ENCODE results near the gene DDX41. TPM values are rescaled to one million over a fixed set of nuclear protein-coding genes. Genes with fewer than 3 reads are reported as not detected.
"Not testable (repeated sequence)": the region's sequence is repeated elsewhere in the genome, so short reads cannot be mapped to it uniquely, and the experiment has no call there.

Gene DDX41
- polyA plus RNA-seq, 4 donors, result 85.1 to 97.1 (median 91.8) TPM

DNA sequence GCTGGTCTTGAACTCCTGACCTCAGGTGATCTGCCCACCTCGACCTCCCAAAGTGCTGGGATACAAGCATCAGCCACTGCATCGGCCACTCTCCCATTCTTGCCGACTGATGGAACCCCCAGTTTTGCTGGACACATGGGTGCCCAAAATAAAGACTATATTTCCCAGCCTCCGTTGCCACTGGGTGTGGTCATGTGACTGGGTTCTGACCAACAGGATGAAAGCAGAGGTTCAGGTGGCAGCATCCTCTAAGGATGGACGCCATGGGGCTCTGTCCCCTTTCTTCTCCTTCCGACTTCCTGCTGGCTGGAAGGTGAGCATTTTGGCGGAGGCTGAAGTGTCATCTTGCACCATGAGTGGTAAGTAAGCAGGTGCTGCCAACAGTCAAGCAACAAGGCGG, 29.6 kb downstream of the DDX41 start:
- no peak for DNase-seq (ENCODE audit: low read depth in 4 of 4, low spot score in 3 of 4)

DNA sequence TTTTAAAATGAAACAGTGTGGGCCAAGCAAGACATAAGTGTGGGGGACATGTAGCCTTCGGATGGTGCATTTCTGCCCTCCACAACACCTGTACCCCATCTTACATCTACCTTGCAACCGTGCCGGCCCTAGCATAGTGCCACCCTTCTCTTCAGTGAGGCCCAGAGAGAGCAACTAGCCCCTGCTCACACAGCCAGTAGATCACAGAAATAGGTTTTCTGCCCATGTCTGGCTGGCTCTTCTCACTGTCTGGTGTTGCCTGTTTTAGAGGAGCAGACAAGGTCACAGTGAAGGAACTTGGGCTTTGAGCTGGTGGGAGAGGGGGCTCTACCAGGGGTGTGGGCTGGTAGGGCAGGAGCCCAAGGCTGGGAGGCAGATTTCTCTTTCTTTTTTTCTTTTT, 30.5 kb downstream of the DDX41 start:
- no peak for DNase-seq (ENCODE audit: low read depth in 4 of 4, low spot score in 3 of 4)

GRCh38 chr5:177485753-177486152, 31.0 kb downstream of the DDX41 start:
- DNase-seq (ENCODE audit: low read depth in 4 of 4, low spot score in 3 of 4), result not testable (repeated sequence)

GRCh38 chr5:177484902-177485549, 31.7 kb downstream of the DDX41 start:
- no peak for DNase-seq (ENCODE audit: low read depth in 4 of 4, low spot score in 3 of 4)

- no peak for DNase-seq (ENCODE audit: low read depth in 4 of 4, low spot score in 3 of 4)
Measured at GRCh38 chr5:177483994-177484901, 32.5 kb downstream of the DDX41 start.

DNA sequence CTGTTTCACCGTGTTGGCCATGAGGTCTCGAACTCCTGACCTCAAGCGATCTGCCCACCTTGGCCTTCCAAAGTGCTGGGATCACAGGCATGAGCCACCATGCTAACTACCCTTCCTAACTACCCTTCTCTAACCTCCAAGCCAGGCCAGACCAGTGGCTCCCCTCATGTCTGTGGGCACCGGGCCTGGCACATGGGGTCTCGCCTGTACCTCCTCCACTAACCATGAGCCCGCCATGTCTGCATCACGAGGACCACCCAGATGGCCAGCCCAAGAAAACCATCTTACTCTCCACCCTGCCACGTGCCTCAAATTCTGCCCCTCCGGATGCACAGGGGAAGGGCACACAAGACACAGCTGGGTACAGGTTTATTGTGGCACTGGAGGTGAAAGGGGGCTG, 33.7 kb downstream of the DDX41 start:
- no peak for DNase-seq (ENCODE audit: low read depth in 4 of 4, low spot score in 3 of 4)

GRCh38 chr5:177482359-177482795, 34.4 kb downstream of the DDX41 start:
- no peak for DNase-seq (ENCODE audit: low read depth in 4 of 4, low spot score in 3 of 4)

- no peak for DNase-seq (ENCODE audit: low read depth in 4 of 4, low spot score in 3 of 4)
Measured at GRCh38 chr5:177479774-177480173, 37.0 kb downstream of the DDX41 start.

- DNase-seq (ENCODE audit: low read depth in 4 of 4, low spot score in 3 of 4), result no peak
Measured at GRCh38 chr5:177478711-177479646, 37.8 kb downstream of the DDX41 start.

DNA sequence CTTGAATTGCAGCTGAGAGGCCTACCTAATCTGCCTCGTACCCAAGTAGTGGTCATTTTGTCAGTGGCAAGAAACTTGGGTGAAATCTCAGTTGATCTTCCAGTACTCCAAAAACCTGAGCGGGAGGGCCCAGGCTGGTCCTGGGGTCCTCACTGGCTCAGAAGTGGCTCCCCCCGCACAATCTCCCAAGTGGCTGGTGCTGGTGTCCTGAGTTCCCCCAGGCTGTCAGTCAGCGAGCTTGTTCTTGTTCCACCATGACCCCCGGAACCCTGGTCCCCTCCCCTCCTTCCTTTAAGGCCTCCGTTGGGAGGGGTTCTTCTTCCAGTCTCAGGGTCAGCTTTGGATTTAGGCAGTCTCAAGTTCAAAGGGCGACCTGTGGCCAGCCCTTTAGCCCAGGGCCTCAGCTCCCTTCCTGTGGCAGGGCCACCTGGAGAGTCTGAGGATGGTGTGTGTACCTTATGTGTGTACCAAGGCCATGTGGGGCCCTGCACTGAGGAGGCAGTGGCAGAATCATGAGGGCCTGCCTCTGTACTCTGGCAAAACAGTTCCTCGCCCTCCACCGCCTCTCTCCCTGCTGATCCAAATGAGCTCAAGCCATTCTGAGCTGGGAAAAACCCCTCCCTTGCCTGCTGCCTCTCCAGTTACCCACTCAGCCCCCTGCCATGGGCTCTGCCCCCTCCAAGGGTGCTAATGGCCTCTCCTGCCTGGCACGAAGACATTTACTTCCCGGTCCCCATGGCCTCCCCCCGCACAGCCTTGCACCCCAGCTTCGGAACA, 38.9 kb downstream of the DDX41 start:
- no peak for DNase-seq (ENCODE audit: low read depth in 4 of 4, low spot score in 3 of 4)

DNA sequence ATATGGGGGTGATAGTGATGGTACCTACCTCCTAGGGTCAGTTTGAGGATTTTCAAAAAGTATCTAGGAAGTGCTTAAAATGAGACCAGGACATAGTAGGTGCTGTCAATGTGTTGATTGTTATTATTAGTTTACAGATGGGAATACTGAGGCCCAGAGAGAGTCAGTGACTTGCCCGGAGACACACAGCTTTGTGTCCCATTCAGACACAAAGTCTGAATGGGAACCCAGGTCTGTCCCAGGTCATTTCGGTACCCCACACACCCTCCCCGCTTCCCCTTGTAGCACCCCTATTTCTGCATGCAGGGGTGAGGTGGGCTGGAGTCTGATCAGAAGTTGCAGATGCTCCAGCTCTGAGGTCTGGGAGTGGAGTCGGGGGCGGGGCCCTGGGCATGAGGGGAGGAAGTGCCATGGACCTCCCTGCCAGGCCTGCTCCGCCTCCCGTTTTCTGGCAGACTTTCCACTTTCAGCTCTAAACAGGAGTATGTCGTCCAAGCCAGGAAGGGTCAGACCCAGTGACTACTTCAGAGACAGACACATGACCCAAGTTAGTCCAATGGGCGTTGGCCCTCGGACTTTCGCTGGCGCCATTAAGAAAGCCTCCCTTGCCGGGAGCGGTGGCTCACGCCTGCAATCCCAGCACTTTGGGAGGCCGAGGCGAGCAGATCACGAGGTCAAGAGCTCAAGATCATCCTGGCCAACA, 40.1 kb downstream of the DDX41 start:
- DNase-seq (ENCODE audit: low read depth in 4 of 4, low spot score in 3 of 4), result no peak

DNA sequence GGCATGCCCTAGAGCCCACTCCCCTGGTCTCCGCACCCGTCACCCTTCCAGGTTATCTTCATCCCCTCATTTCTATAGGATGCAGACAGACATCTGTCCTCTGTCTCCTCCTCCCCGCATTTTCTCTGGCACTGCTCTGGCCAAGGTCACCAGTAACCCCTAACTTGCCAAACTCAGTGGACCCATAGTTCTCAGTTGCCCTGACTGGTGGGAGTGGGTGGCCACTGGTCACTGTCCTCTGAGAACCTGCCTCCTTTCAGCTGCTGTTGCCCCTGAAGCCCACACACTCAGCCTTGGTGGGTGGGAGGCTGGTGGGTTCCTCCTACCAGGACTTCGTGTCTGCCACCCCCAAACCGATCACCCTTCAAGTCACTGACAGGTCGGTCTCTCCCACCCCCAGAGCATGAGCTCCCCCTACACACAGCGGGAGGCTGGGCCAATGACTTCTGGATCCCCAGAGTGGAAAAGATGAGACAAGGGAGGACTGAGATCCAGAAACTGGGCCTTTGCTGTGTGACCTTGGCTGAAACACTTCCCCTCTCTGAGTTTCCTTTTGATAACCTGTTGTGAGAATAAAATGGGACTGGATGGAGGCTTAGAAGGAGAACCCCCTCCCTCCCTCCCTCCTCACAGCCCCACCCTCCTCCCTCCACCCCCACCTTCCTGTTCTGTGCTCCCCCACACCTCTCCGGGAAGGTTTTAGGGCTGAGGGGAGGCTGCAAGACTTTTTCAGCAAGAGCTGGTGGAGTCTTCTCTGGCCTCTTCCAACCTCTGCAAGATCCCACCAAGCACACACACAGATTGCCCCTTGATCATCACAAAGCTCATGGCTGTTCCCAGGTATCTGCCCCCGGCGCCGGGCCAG, 41.0 kb downstream of the DDX41 start:
- no peak for DNase-seq (ENCODE audit: low read depth in 4 of 4, low spot score in 3 of 4)

DNA sequence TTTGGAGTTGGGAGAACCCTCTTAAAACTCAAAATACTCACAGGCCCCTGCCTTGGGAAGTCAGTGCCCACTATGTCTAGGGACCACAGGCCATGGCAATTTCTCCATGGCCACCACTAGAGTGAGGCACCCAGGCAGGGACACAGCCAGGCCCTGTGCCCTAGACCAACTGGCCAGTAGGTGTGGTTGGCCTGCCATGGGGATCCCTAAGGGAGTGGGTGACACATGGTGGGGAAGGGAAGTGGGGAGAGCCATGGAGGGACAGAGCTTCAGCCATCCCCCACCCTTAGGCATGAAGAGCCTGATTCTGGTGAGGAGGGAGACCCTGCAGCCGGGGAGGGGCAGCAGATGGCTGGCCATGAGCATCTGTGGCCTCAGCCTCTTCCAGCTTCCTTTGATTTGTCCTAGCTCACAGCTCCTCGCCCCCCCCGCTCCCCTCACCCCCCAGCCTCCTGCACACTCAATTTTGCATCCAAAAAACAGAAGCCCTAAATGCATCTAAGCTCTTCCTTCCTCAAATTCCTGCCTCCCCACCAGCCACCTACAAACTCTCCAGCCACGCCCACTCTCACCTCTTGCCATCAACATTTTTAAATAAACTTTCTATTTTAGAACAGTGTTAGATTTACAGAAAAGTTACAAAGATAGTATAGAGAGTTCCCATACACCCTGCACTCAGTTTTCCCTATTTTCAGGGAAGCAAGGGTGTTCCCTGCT, 41.8 kb downstream of the DDX41 start:
- no peak for DNase-seq (ENCODE audit: low read depth in 4 of 4, low spot score in 3 of 4)

DNA sequence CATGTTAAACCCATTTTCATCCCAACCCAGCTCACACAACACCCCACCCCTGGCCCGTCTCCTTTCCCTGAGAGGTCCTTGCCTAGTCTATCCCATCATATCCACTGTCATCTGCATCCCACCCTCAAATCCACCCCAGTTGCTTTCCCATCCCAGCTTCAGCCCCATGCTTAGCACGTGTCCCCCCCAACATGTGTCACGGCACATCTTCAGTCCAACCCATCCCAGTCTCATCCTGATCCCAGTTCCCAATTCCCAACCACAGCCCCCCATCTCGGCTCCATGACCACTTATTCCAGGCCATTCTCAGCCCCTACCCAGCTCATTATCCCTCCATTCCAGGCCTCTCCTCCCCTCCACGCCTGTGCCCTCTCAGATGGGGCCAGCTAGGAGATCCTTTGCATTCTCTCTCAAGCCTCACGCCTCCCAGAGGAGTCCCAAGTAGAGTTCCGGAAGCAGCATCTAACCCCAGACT, 42.7 kb downstream of the DDX41 start:
- no peak for DNase-seq (ENCODE audit: low read depth in 4 of 4, low spot score in 3 of 4)

- DNase-seq (ENCODE audit: low read depth in 4 of 4, low spot score in 3 of 4), result peak in 1 of 4 donors; percentile 58
Measured at GRCh38 chr5:177473443-177474001, 43.2 kb downstream of the DDX41 start, which contains the start of gene DBN1. Gene DBN1 (minus strand): TSS chr5:177473634. CDS start chr5:177473521, 113 bp downstream.

GRCh38 chr5:177472460-177473442, 44.0 kb downstream of the DDX41 start:
- no peak for DNase-seq (ENCODE audit: low read depth in 4 of 4, low spot score in 3 of 4)

Data from right renal pelvis (tissue), 4 donors.